RKO (cell line): ENCODE data around the gene ARMC5.
"Not testable (repeated sequence)": the region's sequence is repeated elsewhere in the genome, so short reads cannot be mapped to it uniquely, and the experiment has no call there.

Source experiments
- DNase-seq: peaks from one replicate; pipeline ENCODE4 v3.0.0-alpha.2; 2016; ENCODE audit warnings: low spot score

ARMC5 gene

DNA sequence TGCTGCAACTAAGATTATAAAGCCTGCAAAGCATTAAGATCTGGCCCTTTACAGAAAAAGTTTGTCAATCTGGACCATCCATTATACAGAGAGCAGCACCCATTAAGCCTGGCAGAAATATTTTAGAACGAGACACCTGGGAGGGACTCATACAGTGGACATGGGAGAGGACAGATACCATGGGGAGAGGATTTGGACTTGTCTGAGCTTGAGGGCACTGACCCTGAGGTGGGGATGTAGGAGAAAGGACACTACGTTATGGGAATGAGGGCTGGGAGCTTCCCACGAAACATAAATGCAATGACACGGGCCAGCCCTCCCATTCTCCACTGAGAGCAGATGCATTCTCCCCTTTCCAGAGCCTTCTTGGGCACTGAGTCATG lies 42.7 kb downstream of the ARMC5 start:
- DNase-seq, result no peak

DNA sequence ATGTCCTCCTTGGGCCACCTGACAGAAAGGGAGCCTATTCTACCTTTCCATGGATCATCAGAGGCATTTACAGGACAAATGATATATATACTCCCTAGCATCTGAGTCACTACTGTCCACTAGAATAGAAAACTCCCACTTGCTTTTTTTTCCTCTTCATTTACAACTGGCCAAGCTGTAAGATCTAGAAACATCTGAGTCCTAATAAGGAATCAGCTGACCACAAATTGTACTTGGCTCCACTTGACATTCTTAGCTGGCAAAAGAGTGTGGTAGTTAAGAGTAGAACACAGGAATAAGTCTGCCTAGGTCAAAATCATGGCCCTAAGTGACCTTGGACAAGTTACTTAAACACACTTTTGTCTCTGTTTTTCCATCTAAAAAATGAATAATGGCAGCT lies 43.7 kb downstream of the ARMC5 start:
- DNase-seq, result no peak

DNA sequence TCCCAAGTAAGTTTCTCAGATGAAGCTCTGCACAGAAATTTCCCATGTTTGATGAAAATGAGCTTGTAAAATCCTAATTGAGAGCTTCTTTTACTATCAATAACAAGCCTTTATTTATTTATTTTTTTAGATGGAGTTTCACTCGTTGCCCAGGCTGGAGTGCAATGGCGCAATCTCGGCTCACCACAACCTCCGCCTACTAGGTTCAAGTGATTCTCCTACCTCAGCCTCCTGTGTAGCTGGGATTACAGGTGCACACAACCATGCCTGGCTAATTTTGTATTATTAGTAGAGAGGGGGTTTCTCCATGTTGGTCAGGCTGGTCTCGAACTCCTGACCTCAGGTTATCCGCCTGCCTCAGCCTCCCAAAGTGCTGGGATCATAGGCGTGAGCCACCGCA lies 44.3 kb downstream of the ARMC5 start:
- not testable (repeated sequence) for DNase-seq

DNA sequence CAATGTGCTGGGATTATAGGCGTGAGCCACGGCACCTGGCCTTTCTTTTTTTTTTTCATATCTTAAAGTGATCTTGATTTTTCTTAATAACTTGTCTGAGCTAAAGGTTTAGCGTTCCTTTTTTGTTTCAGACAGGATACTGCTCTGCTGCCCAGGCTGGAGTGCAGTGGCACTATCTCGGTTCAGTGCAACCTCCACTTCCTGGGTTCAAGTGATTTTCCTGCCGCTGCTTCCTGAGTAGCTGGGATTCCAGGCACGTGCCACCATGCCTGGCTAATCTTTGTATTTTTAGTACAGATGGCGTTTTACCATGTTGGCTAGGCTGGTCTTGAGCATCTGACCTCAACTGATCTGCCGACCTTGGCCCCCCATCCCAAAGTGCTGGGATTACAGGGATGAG lies 44.9 kb downstream of the ARMC5 start:
- no peak for DNase-seq

DNA sequence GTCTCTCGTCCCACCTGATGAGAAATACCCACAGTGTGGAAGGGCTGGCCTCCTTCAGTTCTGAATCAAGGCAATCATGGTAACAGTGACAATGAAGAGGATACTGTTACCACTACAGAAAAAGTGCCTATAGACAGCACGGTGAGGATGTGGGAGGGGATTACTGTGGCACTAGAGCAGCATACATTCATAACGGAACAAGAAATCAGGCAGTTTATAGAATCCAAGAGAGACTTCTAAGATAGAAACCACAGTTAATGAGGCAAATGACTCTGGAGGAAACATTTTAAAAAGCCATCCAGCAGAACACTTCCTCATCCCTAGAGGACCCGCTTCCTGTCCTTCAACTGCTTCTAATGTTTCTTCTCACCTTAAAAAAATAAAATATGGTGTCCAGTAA lies 46.2 kb downstream of the ARMC5 start:
- no peak for DNase-seq

- no peak for DNase-seq
These were observed 48.3 kb downstream of the ARMC5 start for GRCh38 chr16:31507617-31507928.

- peak; percentile 91 for DNase-seq
These were observed 48.8 kb downstream of the ARMC5 start, which contains the start of gene RUSF1 for GRCh38 chr16:31507929-31508705. Gene RUSF1 (minus strand): TSS chr16:31508391. CDS start chr16:31508373, 18 bp downstream.

DNA sequence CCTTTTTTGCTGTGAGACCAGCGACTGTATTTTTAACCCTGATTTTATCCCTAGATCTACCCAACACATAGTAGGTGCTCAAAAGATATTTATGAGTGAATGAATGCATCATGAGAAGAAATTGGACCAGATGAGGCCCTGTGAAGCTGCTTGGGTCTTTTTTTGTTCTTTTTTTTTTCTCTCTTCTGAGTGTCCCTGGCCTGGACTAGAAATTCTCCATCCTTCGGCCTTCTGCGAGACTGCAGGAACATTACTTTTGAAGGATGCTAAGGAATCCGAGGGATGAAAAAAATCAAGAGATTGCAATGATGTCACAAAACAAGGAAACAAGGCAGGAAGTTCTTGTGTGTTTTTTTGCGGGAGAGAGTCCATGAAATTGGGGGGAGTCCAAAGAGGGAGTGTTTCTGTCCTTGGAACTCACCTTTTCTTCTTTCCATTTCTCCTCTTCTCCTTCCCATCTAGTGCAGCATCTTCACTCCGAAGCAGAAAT lies 49.5 kb downstream of the ARMC5 start:
- DNase-seq, result peak; percentile 71

DNA sequence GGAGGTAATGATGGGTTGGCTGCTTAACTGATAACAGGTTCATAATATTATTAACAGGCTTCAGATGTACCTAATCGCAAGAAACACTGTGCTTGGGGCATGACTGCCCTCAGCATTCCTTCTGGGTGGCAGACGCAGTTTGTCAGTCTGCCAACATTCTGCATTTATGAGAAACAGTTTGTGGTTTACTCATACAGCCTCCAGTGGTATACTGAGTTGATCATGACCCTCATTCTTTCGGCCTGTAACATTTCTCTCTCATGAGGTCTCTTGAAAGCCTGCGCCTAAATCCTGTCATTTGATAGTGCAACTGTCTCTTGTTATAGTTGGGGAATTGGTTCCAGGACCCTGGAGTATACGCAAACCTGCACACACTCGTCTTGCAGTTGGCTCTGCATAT lies 53.8 kb downstream of the ARMC5 start:
- DNase-seq, result peak; percentile 62

GRCh38 chr16:31513884-31514283 lies 54.6 kb downstream of the ARMC5 start:
- no peak for DNase-seq
